Cardiac muscle cell (in vitro differentiated cells and primary cell): ENCODE results near the gene ITIH1. TPM values are rescaled to one million over a fixed set of nuclear protein-coding genes. Genes with fewer than 3 reads are reported as not detected.

Experiments used
- DNase-seq, 2 donors: peaks; one replicate each; pipeline versions ENCODE4 v3.0.0 to v3.0.0-alpha.2; 2010 to 2017; ENCODE audit warnings: low read depth in 1 of 2, low spot score in 1 of 2
- H3K27ac ChIP-seq: fragments of 200-600 bp; sonication (generic); 2 replicates; pipeline ENCODE4 v1.5.1; 2016
- H3K27me3 ChIP-seq: fragments of 200-600 bp; sonication (generic); 2 replicates; pipeline ENCODE4 v1.6.0; 2016; ENCODE audit warnings: control low read depth
- H3K36me3 ChIP-seq: fragments of 200-600 bp; sonication (generic); 2 replicates; pipeline ENCODE4 v1.5.1; 2016; ENCODE audit warnings: control low read depth
- H3K4me1 ChIP-seq: fragments of 200-600 bp; sonication (generic); 2 replicates; pipeline ENCODE4 v1.8.1; 2017; ENCODE audit warnings: low read depth, mild to moderate bottlenecking, mixed run types
- H3K4me3 ChIP-seq: fragments of 200-600 bp; sonication (generic); 2 replicates; pipeline ENCODE4 v1.5.1; 2016; ENCODE audit warnings: mild to moderate bottlenecking
- H3K9me3 ChIP-seq: fragments of 200-600 bp; sonication (generic); 2 replicates; pipeline ENCODE4 v1.5.1; 2017; ENCODE audit warnings: low read depth, mild to moderate bottlenecking, control low read depth
- polyA plus RNA-seq: library from polyadenylated mRNA; unstranded; fragments of >200 nt; fragmentation: Nextera tagmentation; extraction: Ambion mirVana; gene quantifications from 2 replicates; pipeline ENCODE4 v1.2.1, GENCODE V29; 2016
- total RNA-seq: library from RNA; depleted of rRNA; stranded (reverse); fragments of >200 nt; gene quantifications from 2 replicates; pipeline ENCODE4 v1.2.3, GENCODE V29; 2016
- TF ChIP-seq, protein P1 (sequence below): IDR thresholded peaks from 2 replicates; pipeline ENCODE4 v1.5.1; 2012; ENCODE audit warnings: low read depth, mild to moderate bottlenecking, low read length

The ITIH1 gene
- total and polyA plus RNA-seq, 2 experiments from 2014 or later, result 0.20 TPM; not detected in 1

DNA sequence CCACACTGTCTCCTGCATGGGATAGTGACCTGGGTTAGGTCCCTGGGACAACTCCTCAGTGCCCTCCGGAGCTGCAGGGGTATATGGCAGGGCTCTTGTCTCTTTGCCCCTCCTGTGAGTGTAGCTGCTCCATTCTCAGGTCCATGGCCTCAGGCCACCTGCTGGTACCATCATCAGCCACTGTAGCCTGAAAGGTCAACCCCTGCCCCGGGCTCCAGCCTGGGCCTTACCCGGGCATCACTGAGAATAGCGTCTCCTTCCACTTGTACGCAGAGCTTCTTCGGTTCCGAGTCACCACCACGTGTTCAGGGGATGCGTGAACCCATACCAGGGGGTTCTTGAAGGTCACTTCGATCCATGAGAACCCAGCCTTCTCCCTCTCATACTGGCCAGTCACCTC lies 39.3 kb downstream of the ITIH1 start:
- Histone ChIP-seq H3K36me3 (no peaks in the 10 kb centered on the region), H3K27ac (no peak overlapping the region), H3K27me3 (no peaks in the 10 kb centered on the region), H3K4me3 (no peak overlapping the region), H3K9me3 (no peaks in the 10 kb centered on the region), H3K4me1 (peaks cover 5% of the 10 kb centered on the region)
- TF ChIP-seq, protein P1, sequence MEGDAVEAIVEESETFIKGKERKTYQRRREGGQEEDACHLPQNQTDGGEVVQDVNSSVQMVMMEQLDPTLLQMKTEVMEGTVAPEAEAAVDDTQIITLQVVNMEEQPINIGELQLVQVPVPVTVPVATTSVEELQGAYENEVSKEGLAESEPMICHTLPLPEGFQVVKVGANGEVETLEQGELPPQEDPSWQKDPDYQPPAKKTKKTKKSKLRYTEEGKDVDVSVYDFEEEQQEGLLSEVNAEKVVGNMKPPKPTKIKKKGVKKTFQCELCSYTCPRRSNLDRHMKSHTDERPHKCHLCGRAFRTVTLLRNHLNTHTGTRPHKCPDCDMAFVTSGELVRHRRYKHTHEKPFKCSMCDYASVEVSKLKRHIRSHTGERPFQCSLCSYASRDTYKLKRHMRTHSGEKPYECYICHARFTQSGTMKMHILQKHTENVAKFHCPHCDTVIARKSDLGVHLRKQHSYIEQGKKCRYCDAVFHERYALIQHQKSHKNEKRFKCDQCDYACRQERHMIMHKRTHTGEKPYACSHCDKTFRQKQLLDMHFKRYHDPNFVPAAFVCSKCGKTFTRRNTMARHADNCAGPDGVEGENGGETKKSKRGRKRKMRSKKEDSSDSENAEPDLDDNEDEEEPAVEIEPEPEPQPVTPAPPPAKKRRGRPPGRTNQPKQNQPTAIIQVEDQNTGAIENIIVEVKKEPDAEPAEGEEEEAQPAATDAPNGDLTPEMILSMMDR, result no peak
- DNase-seq, result no peak

DNA sequence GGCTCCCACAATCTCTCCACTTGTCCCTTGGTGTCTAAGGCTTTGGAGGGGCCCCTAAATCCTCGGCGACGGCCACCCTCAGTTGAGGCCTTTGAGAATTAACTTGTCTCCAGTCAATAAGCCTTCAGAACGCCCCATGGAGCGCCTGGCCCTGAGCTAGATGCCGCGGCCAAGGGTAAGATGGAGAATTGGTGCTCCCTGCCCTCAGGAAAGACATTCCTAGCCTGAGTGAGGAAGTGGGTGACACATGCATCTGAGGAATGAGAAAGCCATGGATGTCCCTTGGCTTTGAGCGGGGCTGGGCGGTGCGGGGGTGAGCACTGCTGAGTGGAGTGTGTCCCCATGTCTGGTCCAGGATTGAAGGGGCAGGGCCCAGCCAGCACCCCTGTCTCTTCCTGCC lies 39.8 kb downstream of the ITIH1 start:
- no peak for DNase-seq
- no peak overlapping the region for H3K4me3 ChIP-seq
- H3K4me1 ChIP-seq, result peaks cover 5% of the 10 kb centered on the region
- no peaks in the 10 kb centered on the region for H3K9me3 ChIP-seq
- TF ChIP-seq, protein P1, result no peak
- H3K27me3 ChIP-seq, result no peaks in the 10 kb centered on the region
- no peaks in the 10 kb centered on the region for H3K36me3 ChIP-seq
- no peak overlapping the region for H3K27ac ChIP-seq

DNA sequence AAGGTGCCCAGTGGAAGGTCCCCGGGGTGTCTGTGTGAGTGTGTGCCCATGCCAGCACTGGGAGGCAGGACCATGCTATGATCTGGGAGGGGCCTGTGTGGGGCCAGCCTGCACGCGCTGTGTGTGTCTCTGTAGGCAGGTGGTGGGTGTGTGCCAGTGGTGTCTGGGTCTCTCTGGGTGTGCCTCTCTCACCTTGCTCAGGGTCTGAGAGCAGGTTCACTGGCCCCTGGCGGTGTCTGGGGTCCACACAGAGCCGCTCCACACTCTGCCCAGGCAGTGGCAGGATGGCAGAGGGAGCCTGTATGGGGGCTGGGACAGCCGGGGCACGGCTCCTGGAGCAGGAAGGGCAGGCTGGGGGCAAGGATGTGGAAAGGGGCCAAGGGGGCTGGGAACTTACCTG lies 40.5 kb downstream of the ITIH1 start:
- peaks cover 5% of the 10 kb centered on the region for H3K4me1 ChIP-seq
- no peak overlapping the region for H3K4me3 ChIP-seq
- TF ChIP-seq, protein P1, result no peak
- no peaks in the 10 kb centered on the region for H3K9me3 ChIP-seq
- H3K27ac ChIP-seq, result no peak overlapping the region
- no peaks in the 10 kb centered on the region for H3K36me3 ChIP-seq
- no peaks in the 10 kb centered on the region for H3K27me3 ChIP-seq
- DNase-seq, result no peak

DNA sequence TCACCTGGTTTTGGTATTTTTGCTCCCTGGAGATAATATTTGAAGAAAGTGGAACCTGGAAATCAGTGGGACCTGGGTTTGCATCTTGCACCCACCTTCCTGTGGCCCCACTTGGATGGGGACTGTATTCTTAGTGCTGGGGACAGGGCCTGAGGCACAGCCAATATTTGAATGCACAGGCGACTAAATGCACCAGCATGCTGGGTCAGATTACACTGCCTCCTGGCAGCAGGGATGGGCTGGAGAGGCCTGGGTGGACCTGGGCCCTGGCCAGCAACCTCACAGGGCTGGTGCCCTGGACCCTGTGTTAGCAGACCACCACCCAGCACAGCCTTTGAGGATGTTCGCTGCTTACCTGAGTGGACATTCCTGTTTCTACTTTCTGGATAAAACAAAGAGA lies 42.5 kb downstream of the ITIH1 start:
- H3K9me3 ChIP-seq, result no peaks in the 10 kb centered on the region
- TF ChIP-seq, protein P1, result no peak
- peak in 1 of 2 donors; percentile 41 for DNase-seq
- no peak overlapping the region for H3K4me3 ChIP-seq
- H3K36me3 ChIP-seq, result no peaks in the 10 kb centered on the region
- no peaks in the 10 kb centered on the region for H3K27me3 ChIP-seq
- H3K27ac ChIP-seq, result no peak overlapping the region
- peaks cover 5% of the 10 kb centered on the region for H3K4me1 ChIP-seq

DNA sequence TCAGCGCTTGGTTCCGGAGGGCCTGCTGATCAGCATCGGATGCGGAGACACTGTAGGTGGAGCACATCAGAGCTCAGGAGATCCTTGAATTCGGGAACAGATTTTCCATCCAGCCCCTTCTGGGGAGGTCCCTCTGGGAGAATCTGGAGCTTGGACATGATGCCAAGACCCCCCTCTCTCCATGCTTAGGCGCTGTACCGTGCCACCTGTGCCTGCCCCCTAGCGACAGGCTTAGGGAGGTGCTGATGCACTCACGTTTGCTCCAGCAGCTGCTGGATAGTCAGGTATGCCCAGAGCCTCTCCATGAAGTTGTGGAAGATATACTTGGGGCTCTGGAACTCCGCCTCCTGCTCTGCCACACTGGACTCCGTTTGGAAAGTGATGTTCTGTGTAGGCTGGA lies 43.3 kb downstream of the ITIH1 start:
- no peak overlapping the region for H3K4me3 ChIP-seq
- no peak overlapping the region for H3K27ac ChIP-seq
- peak; percentile 26 to 48 for DNase-seq
- H3K4me1 ChIP-seq, result peaks cover 5% of the 10 kb centered on the region
- H3K27me3 ChIP-seq, result no peaks in the 10 kb centered on the region
- H3K36me3 ChIP-seq, result no peaks in the 10 kb centered on the region
- no peaks in the 10 kb centered on the region for H3K9me3 ChIP-seq
- TF ChIP-seq, protein P1, result peak; percentile 74

DNA sequence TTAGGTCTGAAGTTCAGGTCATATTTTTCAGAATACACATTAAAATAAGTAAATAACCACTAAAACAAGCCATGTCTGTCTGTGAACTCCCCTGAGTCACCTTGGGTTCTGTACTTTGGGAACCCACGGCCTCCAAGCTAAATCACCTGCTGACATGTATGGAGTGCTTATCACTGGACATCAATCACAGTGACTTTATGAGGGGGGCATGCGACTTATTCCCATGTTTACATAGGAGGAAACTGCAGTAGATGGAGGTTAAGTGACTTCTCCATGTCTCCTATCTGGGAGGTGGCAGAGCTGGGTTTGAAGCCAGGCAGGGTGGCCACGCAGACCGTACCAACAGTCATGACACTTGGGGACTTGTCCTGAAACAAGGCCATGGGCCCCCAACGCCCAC lies 45.0 kb downstream of the ITIH1 start:
- DNase-seq, result no peak
- TF ChIP-seq, protein P1, result no peak
- H3K9me3 ChIP-seq, result no peaks in the 10 kb centered on the region
- peaks cover 5% of the 10 kb centered on the region for H3K4me1 ChIP-seq
- no peak overlapping the region for H3K27ac ChIP-seq
- H3K4me3 ChIP-seq, result no peak overlapping the region
- no peaks in the 10 kb centered on the region for H3K36me3 ChIP-seq
- H3K27me3 ChIP-seq, result no peaks in the 10 kb centered on the region
